ENCODE data around the gene APC2.
"Not testable (repeated sequence)": the region's sequence is repeated elsewhere in the genome, so short reads cannot be mapped to it uniquely, and the experiment has no call there.

The APC2 gene

GRCh38 chr19:1494115-1494815 lies 44.3 kb downstream of the APC2 start:
- no peak overlapping the region for H3K4me3 ChIP-seq (ENCODE audit: low read length)
- DNase-seq (ENCODE audit: low read depth): no peak
- TF ChIP-seq, protein P1, sequence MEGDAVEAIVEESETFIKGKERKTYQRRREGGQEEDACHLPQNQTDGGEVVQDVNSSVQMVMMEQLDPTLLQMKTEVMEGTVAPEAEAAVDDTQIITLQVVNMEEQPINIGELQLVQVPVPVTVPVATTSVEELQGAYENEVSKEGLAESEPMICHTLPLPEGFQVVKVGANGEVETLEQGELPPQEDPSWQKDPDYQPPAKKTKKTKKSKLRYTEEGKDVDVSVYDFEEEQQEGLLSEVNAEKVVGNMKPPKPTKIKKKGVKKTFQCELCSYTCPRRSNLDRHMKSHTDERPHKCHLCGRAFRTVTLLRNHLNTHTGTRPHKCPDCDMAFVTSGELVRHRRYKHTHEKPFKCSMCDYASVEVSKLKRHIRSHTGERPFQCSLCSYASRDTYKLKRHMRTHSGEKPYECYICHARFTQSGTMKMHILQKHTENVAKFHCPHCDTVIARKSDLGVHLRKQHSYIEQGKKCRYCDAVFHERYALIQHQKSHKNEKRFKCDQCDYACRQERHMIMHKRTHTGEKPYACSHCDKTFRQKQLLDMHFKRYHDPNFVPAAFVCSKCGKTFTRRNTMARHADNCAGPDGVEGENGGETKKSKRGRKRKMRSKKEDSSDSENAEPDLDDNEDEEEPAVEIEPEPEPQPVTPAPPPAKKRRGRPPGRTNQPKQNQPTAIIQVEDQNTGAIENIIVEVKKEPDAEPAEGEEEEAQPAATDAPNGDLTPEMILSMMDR (conservative IDR thresholded peaks at IDR 0.05; ENCODE audit: low read length): no peak

DNA sequence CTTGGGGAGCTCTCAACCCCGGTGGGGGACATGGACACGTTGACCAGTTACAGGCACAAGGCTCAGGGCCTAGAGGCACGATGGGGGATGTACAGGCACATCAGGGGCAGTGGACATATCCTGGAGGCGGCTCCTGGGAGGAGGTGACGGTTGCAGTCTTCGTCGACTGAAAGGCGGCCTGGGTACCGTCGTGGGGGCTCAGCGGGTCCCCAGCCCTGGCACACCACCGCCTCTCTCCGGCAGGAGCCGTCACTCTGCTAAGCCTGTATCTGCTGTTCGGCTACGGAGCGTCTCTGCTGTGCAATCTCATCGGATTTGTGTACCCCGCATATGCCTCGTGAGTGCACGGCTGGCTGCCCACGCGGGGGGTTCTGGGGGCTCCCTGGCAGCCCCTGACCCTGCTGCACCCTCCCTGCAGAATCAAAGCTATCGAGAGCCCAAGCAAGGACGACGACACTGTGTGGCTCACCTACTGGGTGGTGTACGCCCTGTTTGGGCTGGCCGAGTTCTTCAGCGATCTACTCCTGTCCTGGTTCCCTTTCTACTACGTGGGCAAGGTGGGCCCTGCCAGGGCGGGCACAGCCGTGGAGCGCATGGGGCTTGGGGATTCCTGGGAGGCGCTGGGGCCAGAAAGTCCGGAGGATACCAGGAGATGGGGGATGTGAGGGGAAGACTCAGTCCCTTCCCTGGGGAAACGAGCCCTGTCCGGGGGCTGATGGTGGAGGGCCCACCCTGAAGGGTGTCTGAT lies 45.3 kb downstream of the APC2 start:
- DNase-seq (ENCODE audit: low read depth): no peak
- H3K4me3 ChIP-seq (ENCODE audit: low read length): no peak overlapping the region
- TF ChIP-seq, protein P1 (conservative IDR thresholded peaks at IDR 0.05; ENCODE audit: low read length): no peak

GRCh38 chr19:1495799-1496713 lies 46.1 kb downstream of the APC2 start:
- H3K4me3 ChIP-seq (ENCODE audit: low read length): no peak overlapping the region
- DNase-seq (ENCODE audit: low read depth): no peak
- TF ChIP-seq, protein P1 (conservative IDR thresholded peaks at IDR 0.05; ENCODE audit: low read length): no peak

GRCh38 chr19:1496714-1497577 lies 47.0 kb downstream of the APC2 start:
- TF ChIP-seq, protein P1 (conservative IDR thresholded peaks at IDR 0.05; ENCODE audit: low read length): no peak
- no peak for DNase-seq (ENCODE audit: low read depth)
- no peak overlapping the region for H3K4me3 ChIP-seq (ENCODE audit: low read length)

GRCh38 chr19:1497578-1498235 lies 47.8 kb downstream of the APC2 start:
- TF ChIP-seq, protein P1 (conservative IDR thresholded peaks at IDR 0.05; ENCODE audit: low read length): no peak
- H3K4me3 ChIP-seq (ENCODE audit: low read length): no peak overlapping the region
- DNase-seq (ENCODE audit: low read depth): no peak

GRCh38 chr19:1499231-1499630 lies 49.3 kb downstream of the APC2 start:
- not testable (repeated sequence) for H3K4me3 ChIP-seq (ENCODE audit: low read length); DNase-seq (ENCODE audit: low read depth)

Data from AG10803 (cell line).